ENCODE measurements around the gene CCSER1.
"Not testable (repeated sequence)": the region's sequence is repeated elsewhere in the genome, so short reads cannot be mapped to it uniquely, and the experiment has no call there.

Gene CCSER1

DNA sequence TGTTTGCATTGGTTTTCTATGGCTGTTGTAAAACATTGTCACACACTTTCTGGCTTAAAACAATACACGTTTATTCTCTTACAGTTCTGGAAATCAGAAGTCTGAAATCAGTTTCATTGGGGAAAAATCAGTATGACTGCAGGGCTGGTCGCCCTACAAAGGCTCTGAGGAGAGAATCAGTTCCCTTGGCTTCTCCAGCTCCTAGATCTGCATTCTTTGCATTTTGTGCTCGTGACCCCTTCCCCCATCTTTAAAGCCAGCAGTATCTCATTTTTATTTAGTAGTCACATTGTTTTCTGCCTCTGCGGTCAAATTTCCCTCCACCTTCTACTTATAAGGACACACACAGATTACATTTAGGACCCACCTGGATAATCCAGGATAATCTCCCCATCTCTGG, 1326.9 kb downstream of the CCSER1 start:
- DNase-seq = no peak

DNA sequence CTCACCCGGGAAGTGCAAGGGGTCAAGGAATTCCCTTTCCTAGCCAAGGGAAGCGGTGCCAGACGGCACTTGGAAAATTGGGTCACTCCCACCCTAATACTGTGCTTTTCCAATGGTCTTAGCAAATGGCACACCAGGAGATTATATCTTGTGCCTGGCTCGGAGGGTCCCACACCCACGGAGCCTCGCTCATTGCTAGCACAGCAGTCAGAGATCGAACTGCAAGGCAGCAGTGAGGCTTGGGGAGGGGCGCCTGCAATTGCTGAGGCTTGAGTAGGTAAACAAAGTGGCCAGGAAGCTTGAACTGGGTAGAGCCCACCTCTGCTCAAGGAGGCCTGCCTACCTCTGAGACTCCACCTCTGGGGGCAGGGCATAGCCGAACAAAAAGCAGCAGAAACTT, 1335.4 kb downstream of the CCSER1 start:
- DNase-seq = not testable (repeated sequence)

DNA sequence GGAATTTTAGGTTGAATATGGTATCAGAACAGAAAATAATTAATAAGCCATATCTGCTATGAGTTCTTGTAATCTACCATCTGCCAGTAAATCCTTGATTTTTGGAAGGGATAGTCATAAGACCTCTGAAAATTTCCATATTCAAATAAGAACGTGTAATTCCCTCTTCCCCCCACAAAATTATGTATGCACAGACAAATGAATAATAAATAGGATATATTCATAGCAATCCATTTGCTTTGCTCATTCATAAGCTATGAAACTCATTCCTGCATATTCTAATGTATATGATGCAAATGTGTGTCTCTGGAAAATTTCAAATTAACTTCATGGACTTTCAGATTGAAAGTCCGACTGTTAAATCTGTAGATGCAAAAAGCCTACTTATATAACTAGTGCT, 1343.5 kb downstream of the CCSER1 start:
- no peak for DNase-seq

DNA sequence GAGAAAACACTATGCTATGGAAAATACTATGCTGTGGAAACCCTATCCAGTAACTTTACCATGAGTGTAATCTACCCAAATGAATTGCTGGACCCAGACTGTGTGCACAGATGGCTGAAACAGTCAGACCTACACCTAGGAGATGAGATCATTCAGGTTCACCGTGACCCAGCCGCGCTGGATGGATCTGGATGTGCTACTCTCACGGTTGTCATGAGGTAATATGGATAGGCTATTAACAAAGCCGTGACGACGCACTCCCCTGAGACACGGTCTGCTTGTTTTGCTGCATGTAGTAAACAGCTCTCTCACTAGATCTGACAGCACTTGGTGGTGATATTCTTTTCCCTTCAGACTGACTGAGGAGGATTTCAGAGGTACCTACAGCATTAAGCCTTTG, 1344.1 kb downstream of the CCSER1 start:
- no peak for DNase-seq

DNA sequence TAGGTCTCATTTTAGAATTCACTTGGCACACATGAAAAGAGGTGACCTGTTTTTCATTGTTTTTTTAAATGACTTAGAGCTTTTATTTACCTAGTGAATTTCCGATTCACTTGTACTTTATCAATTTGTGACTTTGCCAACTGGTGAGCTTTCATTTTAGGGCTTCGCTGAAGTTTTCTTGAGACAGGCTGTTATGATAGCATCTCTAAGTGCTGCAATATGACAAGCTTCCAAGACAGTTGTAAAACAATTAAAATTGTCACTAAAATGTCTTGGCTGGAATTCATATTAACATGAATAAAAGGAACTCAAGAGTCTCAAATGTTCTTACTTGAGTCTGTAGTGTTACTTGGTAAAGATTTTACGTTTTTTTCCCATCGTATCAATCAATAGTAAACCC, 1344.9 kb downstream of the CCSER1 start:
- DNase-seq = no peak

DNA sequence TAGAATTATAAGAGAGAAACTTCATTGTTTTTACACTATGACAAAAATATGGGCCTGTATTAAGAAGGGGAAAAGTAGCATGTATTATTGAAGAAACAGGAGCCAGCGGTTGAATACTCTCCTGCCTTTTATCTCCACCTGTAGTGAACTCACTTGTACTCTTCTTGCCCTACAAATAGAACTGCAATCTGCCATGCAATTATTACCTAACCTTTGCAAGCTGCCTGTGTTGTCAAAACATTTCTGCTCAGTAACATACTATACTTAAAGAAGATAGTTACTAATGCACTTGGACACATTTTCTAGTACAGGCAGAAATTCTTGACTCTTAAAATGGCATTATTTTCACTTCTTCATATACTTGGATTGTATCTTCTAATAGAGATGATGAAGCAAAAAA, 1358.2 kb downstream of the CCSER1 start:
- DNase-seq = no peak

DNA sequence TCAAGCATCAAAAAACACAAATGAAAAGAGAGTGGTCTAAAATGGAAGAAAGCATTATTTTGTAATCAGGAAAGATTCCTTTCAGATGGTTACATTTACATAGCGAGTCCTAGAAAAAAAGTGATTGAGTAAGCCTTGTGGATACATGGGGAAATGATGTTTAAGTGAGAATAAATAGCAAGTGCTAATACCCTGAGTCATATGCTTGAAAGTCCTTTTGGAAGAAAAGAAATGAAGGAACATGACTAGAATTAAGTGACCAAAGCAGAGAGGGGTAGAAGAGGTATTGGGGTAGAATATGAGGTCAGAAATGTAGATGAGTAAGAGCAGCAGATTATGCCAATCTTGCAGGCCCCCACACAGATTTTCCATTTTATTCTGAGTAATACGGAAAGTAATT, 1361.8 kb downstream of the CCSER1 start:
- DNase-seq = no peak

DNA sequence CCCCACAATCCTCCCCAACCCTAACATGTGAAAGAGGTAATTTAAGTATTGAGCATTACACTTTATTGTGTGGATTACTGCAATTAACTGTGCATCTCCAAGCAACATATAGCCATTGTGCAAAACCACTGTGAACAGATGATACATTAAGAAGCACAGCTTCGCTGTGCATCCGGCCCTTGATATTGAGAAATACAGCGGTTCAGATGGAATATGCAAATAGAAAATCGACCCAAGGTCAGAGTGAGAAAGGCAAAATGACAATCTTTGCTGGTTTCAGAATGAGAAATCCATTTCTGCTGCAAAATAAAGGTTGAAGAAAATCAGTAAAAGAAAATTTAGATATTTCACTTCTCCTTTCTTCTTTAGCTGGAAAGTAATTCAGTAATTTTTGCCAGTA, 1370.7 kb downstream of the CCSER1 start:
- no peak for DNase-seq

DNA sequence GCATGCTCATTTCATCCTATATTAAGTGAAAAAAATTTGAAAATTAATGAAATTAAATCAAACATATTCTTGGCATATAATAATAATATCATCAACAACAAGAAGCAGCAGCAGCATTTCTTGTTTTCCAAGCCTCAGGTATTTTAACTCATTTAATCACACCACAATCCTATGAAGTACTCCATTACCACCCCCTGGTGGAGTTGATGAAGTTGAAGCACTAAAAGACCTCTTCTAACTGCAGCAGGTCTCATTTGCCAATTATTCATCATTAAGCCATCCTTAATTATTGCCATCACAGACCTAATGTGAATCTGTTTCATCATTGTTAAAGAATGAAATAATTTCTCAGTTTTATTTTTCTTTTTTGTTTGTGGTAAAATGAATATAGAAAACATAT, 1375.2 kb downstream of the CCSER1 start:
- DNase-seq = no peak

DNA sequence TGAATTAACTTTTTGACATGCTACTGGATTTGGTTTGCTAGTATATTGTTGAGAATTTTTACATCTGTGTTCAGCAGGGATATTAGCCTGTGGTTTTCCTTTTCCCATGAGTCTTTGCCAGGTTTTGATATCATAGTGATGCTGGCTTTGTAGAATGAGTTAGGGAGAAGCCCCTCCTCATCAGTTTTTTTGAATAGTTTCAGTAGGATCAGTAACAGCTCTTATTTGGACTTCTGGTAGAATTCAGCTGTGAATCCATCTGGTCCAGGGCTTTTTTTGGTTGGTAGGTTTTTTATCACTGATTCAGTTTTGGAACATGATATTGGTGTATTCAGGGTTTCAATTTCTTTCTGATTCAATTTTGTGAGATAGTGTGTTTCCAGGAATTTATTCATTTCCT, 1386.1 kb downstream of the CCSER1 start:
- no peak for DNase-seq

DNA sequence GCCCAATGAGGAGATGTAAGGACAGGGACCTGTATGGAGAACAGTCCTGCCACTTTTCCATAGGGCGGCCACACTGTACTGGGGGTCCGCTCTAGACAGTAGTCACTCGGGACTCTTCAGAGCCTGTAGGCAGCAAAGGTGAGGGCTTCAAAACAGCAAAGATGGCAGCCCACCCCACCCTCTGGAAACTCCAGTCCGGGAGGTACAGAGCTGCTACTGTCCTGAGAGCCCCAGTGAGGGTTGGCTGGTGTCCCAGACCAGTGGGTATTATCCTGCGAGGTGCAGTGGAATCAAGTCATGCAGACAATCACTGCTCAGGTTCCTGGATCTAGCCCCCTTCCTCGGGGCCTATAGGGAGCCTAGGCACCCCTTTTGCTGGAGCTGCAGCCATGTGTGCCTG, 1392.0 kb downstream of the CCSER1 start:
- no peak for DNase-seq

DNA sequence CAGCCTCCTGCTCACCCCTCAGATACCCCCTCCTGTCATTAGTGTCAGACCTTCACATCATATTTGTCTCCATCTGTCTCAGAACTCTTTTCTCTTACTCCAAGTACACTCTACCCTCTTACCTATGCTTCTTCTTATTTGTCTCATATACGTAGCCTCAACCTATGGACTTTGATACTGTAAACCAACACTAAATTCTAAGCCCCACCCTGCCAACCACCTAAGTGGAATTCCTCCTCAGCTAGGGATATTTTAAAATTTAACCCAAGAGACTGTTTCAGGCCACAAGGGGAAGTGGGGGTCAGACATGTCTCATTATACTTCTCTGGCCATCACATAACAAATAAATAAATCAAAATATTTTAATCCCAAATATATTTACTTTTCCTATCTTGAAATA, 1398.4 kb downstream of the CCSER1 start:
- no peak for DNase-seq

DNA sequence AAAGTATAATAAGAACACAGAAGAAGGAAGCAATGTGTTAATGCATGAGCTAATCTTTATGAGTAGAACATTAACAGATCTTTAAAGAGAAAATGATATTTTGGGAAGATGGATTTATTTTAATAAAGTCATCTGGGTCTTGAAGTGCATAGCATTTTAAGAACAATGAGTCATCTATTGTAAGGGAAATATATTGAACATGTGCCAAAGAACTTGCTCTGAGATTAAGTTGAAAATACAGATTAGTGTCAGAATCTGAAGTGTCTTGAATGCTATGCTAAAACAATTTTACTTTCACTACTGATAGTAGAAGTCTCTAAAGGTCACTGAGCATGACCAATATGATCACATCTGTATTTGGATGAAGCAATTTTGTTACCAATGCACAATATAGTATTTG, 1399.9 kb downstream of the CCSER1 start:
- no peak for DNase-seq

DNA sequence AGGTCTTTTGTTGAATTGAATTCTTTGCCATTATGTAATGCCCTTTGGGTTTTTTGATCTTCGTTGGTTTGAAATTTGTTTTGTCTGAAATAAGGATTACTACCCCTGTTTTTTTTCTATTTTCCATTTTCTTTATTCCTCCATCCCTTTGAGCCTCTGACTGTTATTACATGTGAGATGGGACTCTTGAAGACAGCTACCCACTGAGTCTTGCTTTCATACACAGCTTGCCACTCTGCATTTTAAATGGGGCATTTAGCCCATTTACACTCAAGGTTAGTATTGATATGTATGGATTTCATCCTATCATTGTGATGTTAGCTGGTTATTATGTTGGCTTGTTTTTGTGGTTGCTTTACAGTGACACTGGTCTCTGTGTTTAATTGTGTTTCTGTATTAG, 1440.4 kb downstream of the CCSER1 start:
- DNase-seq = no peak

DNA sequence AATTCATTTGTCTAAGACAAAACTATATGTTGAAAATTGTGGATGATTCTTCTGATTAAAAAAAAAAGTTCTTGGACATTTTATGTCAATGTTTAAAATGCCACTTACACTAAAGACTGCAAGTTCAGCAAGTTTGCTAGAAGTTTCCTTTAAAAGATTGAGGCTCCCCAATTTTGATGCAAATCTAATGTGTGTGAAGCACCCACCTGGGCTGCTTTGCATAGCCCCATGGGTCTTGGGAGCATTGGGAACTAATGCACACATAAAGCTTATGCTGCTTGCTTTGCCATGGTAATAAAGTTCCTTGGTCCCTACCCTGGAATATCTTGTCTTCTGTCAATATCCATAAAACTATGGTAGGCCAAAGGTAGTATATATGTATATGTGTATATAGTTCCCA, 1450.7 kb downstream of the CCSER1 start:
- no peak for DNase-seq

DNA sequence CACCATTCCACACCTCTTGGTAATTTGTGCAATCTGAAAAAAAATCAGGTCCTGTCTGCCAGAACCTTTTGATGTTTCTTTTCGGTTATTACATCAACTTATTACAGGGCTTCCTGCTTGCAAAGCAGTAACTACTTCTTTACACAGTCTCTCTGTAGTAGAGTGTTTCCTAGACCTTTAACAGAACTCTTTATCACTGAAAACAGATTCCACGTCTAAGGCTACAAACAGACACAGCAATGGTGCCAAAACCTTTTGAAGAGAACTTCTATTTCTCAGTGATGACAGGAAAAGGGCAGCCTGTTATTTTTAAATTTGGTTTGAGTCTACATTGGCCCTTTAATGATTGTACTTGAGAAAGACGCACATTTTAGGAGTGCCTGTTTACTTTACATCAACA, 1463.1 kb downstream of the CCSER1 start:
- DNase-seq = no peak

DNA sequence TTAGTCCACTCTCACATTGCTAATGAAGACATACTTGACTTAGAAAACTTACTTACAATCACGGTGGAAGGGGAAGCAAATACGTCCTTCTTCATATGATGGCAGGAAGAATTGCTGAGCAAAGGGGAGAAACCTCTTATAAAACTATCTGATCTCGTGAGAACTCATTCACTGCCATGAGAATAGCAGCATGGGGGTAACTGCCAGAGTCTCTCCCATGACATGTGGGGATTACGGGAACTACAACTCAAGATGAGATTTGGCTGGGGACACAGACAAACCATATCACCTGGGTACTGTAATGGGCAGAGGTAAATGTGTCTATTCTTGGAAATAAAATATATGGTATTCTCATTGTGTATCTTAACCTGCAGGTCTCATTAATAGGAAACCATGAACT, 1464.9 kb downstream of the CCSER1 start:
- DNase-seq = no peak

DNA sequence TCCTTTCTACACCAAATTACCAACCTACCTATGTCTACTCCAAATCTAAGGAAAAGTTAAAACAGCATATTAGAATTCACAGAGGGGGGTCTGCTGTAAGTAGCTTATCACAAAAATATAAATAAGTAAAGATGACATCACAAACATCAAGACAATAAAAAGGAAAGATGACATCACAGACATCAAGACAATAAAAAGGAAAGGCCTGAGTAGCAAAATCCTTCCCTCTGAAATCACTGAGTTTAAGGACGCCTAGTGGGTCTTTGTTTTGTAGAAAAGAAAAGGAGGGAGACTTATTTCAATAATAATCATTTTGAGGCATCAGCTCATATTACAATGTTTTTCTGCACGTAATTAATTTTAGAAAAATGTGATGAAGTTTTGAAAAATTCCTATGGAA, 1469.5 kb downstream of the CCSER1 start:
- DNase-seq = no peak

DNA sequence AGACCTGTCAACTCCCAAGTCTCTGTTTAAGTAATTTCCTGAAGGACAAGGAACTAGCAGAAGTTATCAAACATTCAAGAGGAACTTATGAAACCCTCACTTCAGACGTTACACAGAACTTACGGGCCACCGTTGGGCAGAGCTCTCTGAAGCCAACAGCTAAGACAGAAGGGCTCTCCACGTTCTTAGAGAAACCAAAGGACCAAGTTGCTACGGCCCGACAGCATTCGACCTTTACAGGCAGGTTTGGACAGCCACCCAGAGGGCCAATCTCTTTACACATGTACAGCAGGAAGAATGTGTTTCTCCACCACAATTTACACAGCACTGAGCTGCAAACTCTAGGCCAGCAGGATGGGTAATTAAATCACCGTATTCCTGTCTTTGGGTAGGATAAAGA, 1471.5 kb downstream of the CCSER1 start:
- no peak for DNase-seq

DNA sequence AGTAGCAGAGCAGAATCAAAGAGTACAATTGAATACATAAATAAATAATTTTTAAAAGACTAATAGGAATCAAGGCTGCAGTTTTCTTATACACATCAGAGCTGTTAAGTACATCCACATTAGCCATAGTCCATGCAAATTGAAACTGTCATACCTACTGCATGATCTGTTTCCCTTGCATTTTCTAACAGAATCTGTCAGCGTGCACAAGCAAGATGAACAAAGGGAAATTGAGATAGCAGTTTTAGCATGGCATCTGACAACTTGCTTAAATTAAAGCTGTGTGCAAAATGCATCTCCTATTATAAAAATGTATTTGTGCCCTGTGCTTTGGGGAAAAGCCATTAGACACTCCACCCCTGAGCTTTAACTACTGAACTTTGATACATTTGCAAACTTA, 1473.1 kb downstream of the CCSER1 start:
- no peak for DNase-seq

DNA sequence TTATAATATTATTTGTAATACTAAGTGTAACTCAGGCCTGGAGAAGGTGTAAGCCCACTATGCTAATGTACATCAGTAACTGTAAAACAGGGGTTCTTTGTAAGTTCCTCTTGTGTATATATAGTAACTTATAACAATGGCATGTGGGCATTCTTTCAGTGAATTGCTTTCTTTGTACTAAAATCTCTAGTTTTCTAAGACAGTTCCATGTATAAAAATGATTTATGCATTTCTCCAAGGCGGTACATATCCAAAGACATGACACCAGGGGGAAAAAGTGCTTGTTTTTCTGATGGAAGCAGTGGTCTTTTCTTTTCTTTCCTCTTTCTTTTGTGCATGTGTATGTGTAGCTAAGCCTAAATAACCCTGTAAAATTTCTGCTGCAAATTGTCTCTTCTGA, 1474.2 kb downstream of the CCSER1 start:
- no peak for DNase-seq

DNA sequence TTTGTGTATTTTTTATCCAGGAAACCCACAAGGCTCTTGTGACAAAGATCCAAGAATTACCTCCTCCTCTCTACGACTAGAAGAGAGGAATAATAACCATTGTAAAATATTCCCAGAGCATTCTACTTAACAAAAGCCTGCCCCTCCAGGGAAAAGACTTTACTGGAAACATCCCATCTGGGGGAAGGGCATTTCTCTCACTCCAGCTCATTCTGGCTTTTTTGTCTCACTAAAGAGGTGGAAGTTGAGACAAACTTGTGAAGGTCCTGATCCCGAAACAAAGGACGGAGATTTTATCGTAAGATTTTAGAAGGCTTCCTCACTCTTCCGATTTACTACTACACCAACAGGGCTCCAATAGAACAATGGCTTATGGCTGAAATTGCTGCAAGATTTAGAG, 1484.6 kb downstream of the CCSER1 start:
- DNase-seq = no peak

DNA sequence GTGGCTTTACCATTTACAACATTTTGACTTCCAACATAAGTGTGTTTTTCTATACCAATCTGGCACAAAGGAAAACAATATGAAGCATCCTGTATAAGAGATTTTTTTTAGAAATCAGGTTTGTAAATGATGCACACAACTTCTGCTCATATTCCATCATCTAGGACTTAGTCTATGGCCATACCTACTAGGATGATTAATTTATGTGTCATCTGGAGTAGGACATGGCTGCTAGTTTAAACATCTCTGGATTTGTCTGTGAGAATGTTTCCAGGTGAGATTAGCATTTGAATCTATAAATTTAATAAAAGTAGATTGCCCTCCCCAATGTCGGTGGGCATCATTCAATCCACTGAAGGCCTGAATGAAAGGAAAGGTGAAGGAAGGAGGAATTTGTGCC, 1493.8 kb downstream of the CCSER1 start:
- DNase-seq = no peak

DNA sequence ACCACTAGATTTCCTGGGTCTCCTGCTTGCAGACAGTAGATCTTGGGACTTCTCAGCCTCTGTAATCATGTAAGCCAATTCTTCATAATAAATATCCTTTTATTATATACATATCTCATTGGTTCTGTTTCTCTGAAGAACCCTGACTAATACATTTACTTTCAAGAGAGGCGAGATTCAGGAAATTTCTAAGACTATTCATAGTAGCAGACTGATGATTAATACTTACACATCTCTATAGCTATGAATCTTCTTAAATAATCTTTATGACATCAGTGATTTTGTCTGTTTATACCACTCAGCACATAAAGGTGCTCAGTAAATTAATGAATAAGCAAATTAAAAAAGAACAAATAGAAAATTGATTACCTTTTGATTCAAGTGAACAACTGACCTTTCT, 1494.3 kb downstream of the CCSER1 start:
- DNase-seq = no peak

DNA sequence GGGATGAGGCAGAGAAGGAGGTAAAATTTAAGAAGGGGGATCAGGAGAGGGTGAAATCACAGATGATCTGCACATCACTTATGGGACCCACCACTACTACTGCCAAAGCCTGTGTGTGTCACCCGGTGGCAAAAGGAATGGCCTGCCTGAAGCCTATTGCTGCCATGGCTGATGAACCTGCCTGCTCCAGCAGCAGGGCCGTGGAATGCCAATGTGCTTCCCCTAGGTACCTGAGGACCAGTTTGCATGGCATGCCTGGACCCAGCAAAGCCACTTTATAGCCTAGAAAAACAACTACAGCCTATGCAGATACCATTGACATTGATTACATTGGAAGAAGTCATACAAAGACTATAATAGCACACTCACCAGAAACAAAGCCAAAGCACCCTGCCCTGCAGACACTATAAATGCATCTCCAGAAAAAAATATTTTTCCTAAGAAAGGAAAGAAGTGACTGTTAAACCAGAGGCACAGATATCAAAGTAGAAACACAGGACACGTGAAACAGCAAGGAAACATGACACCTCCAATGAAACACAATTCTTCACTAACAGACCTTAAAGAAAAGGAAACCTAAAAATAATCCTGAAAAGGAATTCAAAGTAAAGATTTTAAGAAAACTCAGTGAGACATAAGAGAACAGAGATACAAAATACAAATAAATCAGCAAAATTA, 1495.9 kb downstream of the CCSER1 start:
- DNase-seq = no peak

DNA sequence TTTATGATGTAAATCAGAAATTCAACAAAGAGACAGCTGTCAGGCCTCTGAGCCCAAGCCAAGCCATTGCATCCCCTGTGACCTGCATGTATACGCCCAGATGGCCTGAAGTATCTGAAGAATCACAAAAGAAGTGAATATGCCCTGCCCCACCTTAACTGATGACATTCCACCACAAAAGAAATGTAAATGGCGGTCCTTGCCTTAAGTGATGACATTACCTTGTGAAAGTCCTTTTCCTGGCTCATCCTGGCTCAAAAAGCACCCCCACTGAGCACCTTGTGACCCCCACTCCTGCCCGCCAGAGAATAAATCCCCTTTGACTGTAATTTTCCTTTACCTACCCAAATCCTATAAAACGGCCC, 1496.4 kb downstream of the CCSER1 start:
- not testable (repeated sequence) for DNase-seq
